Measurements from ENCODE around the gene RORB.
"Not testable (repeated sequence)": the region's sequence is repeated elsewhere in the genome, so short reads cannot be mapped to it uniquely, and the experiment has no call there.

RORB gene

GRCh38 chr9:74513221-74513620 lies 16.1 kb downstream of the RORB start:
- no peak for DNase-seq (ENCODE audit: low read depth in 2 of 2)

DNA sequence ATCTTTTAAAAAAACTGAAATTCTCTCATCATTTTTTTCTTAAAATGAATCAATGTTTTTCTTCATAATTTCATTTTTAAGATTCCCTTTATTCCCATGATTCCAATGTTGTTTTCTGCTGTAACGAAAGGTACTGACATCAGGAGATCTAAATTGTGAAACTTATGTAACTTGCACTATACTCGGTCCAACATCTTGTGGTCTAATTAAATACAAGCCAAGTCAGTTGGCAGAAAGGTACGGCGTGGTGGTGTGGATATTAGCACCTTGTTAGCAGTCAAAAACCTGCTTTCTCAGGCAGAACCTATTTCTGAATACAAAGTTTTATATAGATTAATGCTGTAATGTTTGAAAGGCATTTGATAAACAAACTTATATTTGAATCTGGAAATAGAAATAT lies 20.1 kb downstream of the RORB start:
- DNase-seq (ENCODE audit: low read depth in 2 of 2) = no peak

- DNase-seq (ENCODE audit: low read depth in 2 of 2) = no peak
Measured at GRCh38 chr9:74519419-74519818, 22.3 kb downstream of the RORB start.

DNA sequence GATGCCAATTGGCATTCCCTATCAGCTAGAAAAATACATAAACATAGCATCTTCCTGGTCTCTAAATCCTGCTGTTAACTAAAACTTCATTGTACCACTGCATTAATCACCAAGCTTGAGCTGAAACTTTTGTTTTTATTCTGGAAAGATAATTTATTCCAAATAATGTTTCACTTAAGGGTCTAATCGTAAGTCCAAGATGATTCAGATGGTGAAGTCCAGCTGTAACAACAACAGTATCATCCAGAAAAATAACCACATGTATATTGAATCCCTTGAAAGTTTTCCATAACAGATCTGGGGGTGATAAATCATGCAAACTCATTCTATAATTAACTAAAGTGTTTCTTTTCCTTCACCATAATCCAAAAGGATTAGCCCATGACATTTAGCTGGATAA lies 23.9 kb downstream of the RORB start:
- no peak for DNase-seq (ENCODE audit: low read depth in 2 of 2)

GRCh38 chr9:74524289-74524688 lies 27.2 kb downstream of the RORB start:
- DNase-seq (ENCODE audit: low read depth in 2 of 2) = no peak

DNA sequence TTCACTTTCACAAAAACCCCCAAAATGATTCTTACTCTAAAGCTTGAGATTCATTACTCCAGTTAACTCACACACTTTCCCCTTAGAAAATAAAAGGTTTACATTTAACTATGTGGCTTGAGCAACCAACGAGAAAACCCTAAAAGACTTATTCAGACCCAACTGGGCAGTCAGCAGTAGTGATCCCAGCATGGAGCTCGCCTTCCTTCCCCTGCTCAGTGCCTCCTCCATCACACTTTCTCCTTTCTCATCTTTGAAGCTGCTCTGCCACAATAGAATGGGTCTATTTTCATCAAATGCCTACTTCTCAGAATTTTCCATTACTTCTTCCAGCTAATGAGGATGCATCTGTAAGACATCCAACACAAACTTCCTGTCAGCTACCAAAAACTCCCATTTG lies 29.1 kb downstream of the RORB start:
- DNase-seq (ENCODE audit: low read depth in 2 of 2) = no peak

GRCh38 chr9:74527718-74528117 lies 30.6 kb downstream of the RORB start:
- DNase-seq (ENCODE audit: low read depth in 2 of 2) = no peak

DNA sequence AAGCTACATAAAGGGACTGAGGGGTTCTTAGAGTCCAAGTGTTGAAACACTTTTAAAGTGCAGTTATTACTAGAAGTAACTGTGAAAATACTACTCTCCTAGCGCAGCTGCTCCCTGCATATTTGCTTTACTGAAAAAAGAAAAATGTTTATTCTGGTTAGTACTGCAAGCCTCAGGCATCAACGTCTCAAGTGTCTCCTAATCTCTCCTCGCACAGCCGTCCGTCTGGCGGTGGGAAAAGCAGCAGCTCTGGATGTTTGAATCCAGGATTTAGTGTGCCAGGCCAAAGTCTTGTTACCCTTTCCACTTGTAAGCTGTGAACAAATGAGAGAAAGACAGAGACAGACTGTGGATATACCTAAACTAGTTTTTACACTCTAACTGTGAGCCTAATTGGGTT lies 31.1 kb downstream of the RORB start:
- no peak for DNase-seq (ENCODE audit: low read depth in 2 of 2)

- not testable (repeated sequence) for DNase-seq (ENCODE audit: low read depth in 2 of 2)
Measured at GRCh38 chr9:74530458-74530857, 33.3 kb downstream of the RORB start.

DNA sequence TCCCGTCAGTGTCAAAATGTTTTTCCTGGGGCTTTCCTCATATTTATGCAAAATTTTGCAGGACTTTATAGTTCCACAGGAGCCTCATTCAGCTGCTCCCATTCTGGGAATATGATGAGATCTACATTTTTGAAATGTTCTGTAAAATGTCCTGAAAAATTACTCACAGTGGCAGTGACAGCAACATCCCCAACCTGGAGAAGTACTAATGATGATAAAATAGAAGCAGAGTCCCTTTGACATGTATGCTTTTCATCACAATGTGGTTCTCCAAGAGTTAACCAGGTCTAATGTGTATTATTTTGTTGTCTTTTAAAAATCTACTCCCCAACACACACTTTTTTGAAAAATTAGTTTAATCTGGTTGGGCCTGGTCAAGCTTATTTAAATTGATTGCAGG lies 36.1 kb downstream of the RORB start:
- DNase-seq (ENCODE audit: low read depth in 2 of 2) = no peak

GRCh38 chr9:74534841-74535240 lies 37.7 kb downstream of the RORB start:
- DNase-seq (ENCODE audit: low read depth in 2 of 2) = no peak

DNA sequence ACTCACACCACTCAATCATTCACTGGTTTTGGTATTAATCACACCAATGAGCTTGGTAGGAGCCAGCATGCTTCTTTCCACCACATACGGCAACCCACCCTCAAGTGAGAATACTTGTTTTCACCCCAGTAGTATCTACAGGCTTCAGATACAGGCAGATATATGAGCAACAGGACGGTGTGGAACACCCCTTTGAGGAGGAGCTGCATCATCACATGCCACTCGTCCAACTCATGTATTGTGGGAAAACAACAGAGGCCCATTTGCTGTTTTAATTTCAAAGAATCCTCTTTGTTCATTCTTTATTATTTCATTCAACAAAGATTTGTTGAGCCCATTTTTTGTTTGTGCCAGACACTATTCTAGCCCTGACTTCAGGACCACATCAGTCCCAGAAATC lies 46.0 kb downstream of the RORB start:
- no peak for DNase-seq (ENCODE audit: low read depth in 2 of 2)

- DNase-seq (ENCODE audit: low read depth in 2 of 2) = no peak
Measured at GRCh38 chr9:74551266-74551665, 54.1 kb downstream of the RORB start.

DNA sequence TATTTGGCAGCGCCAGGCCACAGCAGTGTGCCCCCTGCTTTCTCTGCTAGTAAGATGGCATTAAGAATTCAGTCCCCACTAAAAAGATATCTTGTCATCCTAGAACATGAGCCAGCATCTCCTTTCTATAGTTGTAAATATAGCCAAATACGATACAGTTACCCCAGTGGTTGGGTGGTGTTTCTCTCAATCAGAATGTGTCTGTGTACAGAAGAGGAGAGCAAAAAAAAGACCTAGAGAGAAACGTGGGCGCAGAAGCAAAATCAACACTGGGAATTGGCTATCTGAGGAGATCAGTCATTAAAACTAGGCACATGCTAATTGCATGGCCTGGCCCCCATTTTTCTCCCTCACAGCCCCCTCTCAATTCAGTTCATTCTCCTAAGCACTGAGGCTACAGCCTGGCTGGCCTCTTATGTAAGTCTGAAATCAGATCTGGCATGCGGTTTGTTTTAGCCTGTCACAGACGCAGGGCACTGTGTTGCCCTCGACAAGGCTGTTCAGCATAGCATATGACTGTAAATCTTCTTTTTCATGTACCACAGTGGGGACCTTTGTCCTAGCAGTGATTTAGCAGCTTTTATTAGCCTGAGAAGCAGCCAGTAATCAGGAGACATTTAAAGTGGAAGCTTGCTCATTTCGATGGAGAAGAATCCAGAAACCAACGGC lies 57.8 kb downstream of the RORB start:
- DNase-seq (ENCODE audit: low read depth in 2 of 2) = no peak

DNA sequence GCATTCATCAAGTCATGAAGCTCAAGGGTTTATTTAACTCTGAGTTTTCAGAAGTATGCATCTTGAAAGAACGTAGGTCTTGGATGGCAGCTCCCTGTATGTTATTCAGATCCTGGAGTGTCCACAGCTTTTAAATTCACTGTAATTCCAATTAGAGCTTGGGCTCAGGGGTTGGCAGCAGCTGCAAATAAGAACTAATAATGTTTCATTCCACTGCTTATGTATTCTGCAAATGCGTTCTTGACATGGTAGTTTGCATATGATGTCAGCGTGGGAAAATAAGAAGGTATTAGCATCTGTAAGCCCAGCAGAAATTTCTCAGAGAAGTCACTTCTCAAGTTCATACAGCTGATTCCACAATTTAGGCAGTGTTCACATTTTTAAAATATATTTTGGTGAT lies 58.4 kb downstream of the RORB start:
- DNase-seq (ENCODE audit: low read depth in 2 of 2) = no peak

GRCh38 chr9:74556685-74557084 lies 59.5 kb downstream of the RORB start:
- DNase-seq (ENCODE audit: low read depth in 2 of 2) = no peak

DNA sequence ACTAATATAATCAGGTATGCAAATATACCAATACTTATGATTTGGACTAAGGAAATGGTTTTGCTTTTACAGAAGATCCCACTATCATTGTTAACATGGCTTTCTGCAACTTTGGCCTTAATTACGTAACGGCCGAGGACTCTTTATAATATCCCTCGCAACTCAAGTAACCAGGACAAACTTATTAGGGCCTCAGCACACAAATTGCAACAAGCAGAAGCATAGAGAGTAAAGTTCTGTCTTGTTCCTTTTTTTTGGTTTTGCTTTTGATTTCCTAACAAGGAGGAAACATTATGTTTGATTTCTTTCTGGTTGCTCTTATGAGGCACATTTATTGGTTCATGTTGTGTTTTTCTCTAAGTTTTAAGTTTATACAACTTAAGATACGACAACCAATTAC lies 60.4 kb downstream of the RORB start:
- no peak for DNase-seq (ENCODE audit: low read depth in 2 of 2)

DNA sequence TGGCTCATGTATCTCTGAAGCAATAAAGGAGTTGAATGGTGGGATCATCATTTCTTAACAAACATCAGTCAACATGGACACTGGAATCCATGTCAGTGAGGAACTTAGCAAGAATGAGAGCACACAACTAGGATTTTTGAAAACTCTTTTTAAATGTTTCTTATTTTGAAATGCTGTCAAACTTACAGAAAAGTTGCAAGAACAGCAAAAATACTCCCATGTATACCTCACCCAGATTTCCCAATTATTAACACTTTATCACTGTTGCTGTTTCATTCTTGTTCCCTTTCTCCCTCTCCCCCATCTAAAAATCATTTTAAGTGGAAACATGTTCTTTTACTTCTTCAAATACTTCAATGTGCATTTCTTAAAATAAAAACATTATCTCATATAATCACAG lies 65.5 kb downstream of the RORB start:
- DNase-seq (ENCODE audit: low read depth in 2 of 2) = no peak

DNA sequence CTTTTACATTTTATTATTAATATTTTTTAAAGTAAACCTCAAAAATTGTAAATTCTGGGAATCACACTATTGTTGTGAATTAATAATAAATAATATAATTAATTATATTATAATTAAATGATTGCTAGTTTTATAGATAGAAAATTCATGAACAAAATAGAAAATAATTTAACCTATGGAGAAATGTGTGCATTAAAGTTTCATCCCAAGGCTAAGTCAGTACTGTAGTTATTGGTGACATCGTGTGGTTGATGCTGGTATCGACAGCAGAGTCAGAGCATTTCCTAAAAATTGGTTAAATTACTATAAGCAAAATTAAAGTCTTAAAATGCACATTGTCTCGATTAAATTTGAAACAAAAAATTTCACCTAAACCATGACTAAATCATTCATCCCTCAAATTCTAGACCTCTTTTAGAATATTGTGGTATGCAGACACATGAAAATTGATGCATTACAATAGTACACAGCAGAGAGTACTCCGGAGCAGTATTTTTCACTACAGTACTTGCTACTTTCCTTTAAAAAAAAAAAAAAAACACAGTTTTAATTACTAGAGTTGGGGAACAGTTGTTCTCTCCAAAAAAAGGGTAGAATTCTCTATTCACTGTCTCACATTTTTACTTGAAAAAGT lies 73.9 kb downstream of the RORB start:
- DNase-seq (ENCODE audit: low read depth in 2 of 2) = peak in 1 of 2 experiments; percentile 2

DNA sequence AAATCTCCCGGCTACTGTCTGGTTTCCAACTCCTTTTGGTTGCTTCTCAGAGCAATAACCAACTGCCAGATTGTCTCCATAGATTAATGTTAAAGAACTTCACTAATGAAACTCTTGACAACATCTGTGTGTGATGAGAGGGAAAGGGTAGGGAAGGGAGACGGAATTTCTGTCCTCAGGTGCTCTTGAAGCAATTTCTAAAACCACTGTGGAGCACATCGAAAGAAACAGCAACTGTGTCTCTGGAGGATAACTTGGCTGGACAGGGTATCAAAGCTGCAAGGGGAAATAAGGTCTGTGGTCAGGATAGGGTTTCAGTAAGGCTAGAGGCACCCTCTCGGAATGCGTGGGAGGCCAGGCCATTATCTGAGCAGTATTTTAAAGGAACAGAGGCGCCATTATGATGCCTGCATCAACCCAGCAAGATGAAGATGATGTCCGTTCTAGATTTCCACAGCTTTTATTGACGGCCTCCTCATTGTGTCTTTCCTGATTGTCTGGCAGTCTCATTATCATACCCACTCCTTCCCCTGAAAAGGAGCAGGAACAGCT lies 76.6 kb downstream of the RORB start:
- DNase-seq (ENCODE audit: low read depth in 2 of 2) = no peak

- DNase-seq (ENCODE audit: low read depth in 2 of 2) = no peak
Measured at GRCh38 chr9:74576176-74576575, 79.0 kb downstream of the RORB start.

- no peak for DNase-seq (ENCODE audit: low read depth in 2 of 2)
Measured at GRCh38 chr9:74577956-74578355, 80.8 kb downstream of the RORB start.

DNA sequence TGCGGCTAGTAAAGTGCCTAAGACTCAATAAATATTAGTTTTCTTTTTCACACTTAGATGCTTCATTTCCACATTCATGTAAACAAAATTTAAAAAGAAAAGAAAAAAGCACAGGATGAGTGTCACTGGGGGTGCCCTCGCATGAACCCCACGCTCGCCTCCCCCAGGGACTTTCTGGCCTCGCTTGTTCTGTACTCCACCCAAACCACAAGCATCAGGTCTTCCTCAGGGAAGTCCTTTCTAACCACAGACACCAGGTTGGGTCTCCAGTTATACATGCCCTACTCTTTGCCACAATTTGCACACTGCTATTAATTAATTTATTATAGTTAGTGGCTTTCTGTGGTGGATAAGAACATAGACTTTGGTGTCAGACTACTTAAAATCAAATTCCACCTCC lies 92.4 kb downstream of the RORB start:
- no peak for DNase-seq (ENCODE audit: low read depth in 2 of 2)

DNA sequence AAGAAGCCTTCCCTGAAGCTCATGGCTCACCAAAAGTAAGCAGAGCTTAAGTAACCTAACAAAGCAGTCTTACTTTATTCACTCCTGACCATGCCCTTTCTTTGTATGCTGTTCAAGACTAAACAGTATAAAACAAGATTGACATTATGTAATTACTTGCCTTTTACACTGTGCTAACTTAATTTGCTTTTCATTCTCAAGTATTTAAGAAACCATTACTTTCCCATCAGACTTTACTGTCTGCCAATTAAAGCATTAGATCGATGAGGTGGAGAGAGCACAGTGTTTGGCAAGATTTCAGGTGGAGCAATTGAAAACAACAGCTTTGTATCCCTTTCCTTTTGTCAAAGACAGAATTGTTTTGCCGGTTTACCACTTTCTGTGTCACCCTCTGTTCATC lies 98.2 kb downstream of the RORB start:
- no peak for DNase-seq (ENCODE audit: low read depth in 2 of 2)
